ENCODE measurements around the gene ORM2. TPM values are rescaled to one million over a fixed set of nuclear protein-coding genes. Genes with fewer than 3 reads are reported as not detected.
A peak's percentile ranks its signal among the peaks of the same experiment; 100 is the strongest.
"Not testable (repeated sequence)": the region's sequence is repeated elsewhere in the genome, so short reads cannot be mapped to it uniquely, and the experiment has no call there.

Gene ORM2
- total and polyA plus RNA-seq, 2 of the 13 experiments (the other 11 are each of a cell fraction or from before 2014, with no cell fraction given) = 565 to 824 TPM

- TF ChIP-seq PAXIP1 (CRISPR knock-in tag; conservative IDR thresholded peaks at IDR 0.05) = peak; percentile 86
- TF ChIP-seq THRA (CRISPR knock-in tag; IDR thresholded peaks at IDR 0.05; ENCODE audit: borderline replicate concordance) = peak; percentile 54; the same call in 1 of the 2 replicates
- TF ChIP-seq TBX3 (IDR thresholded peaks at IDR 0.05; ENCODE audit: borderline replicate concordance) = peak; percentile 47; the same call in 1 of the 2 replicates
- TF ChIP-seq LCORL, FOXA1, FOXP1 (IDR thresholded peaks at IDR 0.05): not testable (repeated sequence)
- peak; percentile 44; the same call in 1 of the 2 replicates for TF ChIP-seq LCORL (CRISPR knock-in tag; IDR thresholded peaks at IDR 0.05)
- peak; percentile 57; the same call in 1 of the 2 replicates for TF ChIP-seq HNF4G (IDR thresholded peaks at IDR 0.05; ENCODE audit: borderline replicate concordance, low read depth, low read length)
- 0 out of 2 replicates have a peak, but pooled peaks have one; percentile 52 for TF ChIP-seq HNF4G (CRISPR knock-in tag; IDR thresholded peaks at IDR 0.05; ENCODE audit: borderline replicate concordance, low read depth)
- TF ChIP-seq MAX (IDR thresholded peaks at IDR 0.05) = peak; percentile 32; the same call in 1 of the 2 replicates
- TF ChIP-seq FOXA1 (CRISPR knock-in tag; IDR thresholded peaks at IDR 0.05) = peak; percentile 72
- 0 out of 2 replicates have a peak, but pooled peaks have one; percentile 35 for TF ChIP-seq ZKSCAN8 (CRISPR knock-in tag; IDR thresholded peaks at IDR 0.05; ENCODE audit: borderline replicate concordance)
- TF ChIP-seq SRF (IDR thresholded peaks at IDR 0.05; ENCODE audit: low read depth, low read length) = peak; percentile 44; the same call in 1 of the 2 replicates
- TF ChIP-seq FOXP1 (CRISPR knock-in tag; IDR thresholded peaks at IDR 0.05) = peak; percentile 56
- TF ChIP-seq TEAD3 (CRISPR knock-in tag; optimal IDR thresholded peaks at IDR 0.05; ENCODE audit: borderline replicate concordance) = peak; percentile 58
- TF ChIP-seq RARA (CRISPR knock-in tag; IDR thresholded peaks at IDR 0.05) = peak; percentile 75
- TF ChIP-seq ZNF331 (CRISPR knock-in tag; IDR thresholded peaks at IDR 0.05) = 0 out of 2 replicates have a peak, but pooled peaks have one; percentile 28
- peak; percentile 57; the same call in 1 of the 2 replicates for TF ChIP-seq ZNF281 (CRISPR knock-in tag; IDR thresholded peaks at IDR 0.05; ENCODE audit: borderline replicate concordance)
- TF ChIP-seq HNF4A (CRISPR knock-in tag; IDR thresholded peaks at IDR 0.05) = peak; percentile 90
- 0 out of 2 replicates have a peak, but pooled peaks have one; percentile 40 for TF ChIP-seq NFKBIZ (CRISPR knock-in tag; IDR thresholded peaks at IDR 0.05)
- peak; percentile 37; the same call in 1 of the 2 replicates for TF ChIP-seq NR2F6 (IDR thresholded peaks at IDR 0.05)
- peak; percentile 50; the same call in 1 of the 2 replicates for TF ChIP-seq NR2F6 (CRISPR knock-in tag; IDR thresholded peaks at IDR 0.05)
These were observed 588 bp upstream of the ORM2 start (continued) for GRCh38 chr9:114328937-114329624.

All from HepG2 (cell line).